Kidney (tissue), 14 donors: ENCODE data around the gene KIRREL2. TPM values are rescaled to one million over a fixed set of nuclear protein-coding genes. Genes with fewer than 3 reads are reported as not detected.

Source experiments
- DNase-seq, 5 donors: peaks; one replicate each; pipeline ENCODE4 v3.0.0-alpha.2; 2013 to 2020
- FAIRE-seq: peaks from 2 replicates; lab custom pipeline; 2012; peaks lifted over from hg19 to GRCh38; lab: Jason Lieb, UNC
- H3K27ac ChIP-seq, 2 donors: one replicate each; pipeline ENCODE4 v1.7.0; 2013; ENCODE audit warnings: low read depth in 2 of 2, low read length in 2 of 2, inconsistent platforms in 1 of 2
- H3K27me3 ChIP-seq: one replicate; pipeline ENCODE4 v1.7.1; 2013; ENCODE audit warnings: low read length, inconsistent platforms; ENCODE audit not compliant: control insufficient read depth, insufficient read depth
- H3K36me3 ChIP-seq, 3 donors: one replicate each; pipeline versions ENCODE4 v1.7.0 to v1.7.1; 2013; ENCODE audit warnings: low read length in 3 of 3, control low read depth in 1 of 3, inconsistent platforms in 1 of 3; ENCODE audit not compliant: insufficient read depth in 3 of 3, control insufficient read depth in 2 of 3
- H3K4me1 ChIP-seq, 3 donors: one replicate each; pipeline versions ENCODE4 v1.7.0 to v1.7.1; 2013; ENCODE audit warnings: low read length in 3 of 3, inconsistent platforms in 1 of 3, low read depth in 1 of 3; ENCODE audit not compliant: control insufficient read depth in 2 of 3, insufficient read depth in 2 of 3
- H3K4me3 ChIP-seq, 3 donors: one replicate each; pipeline versions ENCODE4 v1.7.0 to v1.8.1; 2013; ENCODE audit warnings: low read length in 3 of 3, control low read depth in 1 of 3, inconsistent platforms in 1 of 3
- H3K9ac ChIP-seq, 3 donors: one replicate each; pipeline versions ENCODE4 v1.7.0 to v1.7.1; 2013; ENCODE audit warnings: low read length in 3 of 3, control low read depth in 1 of 3, inconsistent platforms in 1 of 3
- H3K9me3 ChIP-seq, 3 donors: one replicate each; pipeline versions ENCODE4 v1.7.0 to v1.7.1; 2013; ENCODE audit warnings: low read length in 3 of 3, control low read depth in 1 of 3, inconsistent platforms in 1 of 3; ENCODE audit not compliant: control insufficient read depth in 2 of 3, insufficient read depth in 1 of 3
- CTCF ChIP-seq: IDR thresholded peaks from 3 replicates; pipeline ENCODE4 v1.5.1; 2012; ENCODE audit warnings: mild to moderate bottlenecking, moderate library complexity, borderline replicate concordance; ENCODE audit not compliant: insufficient read depth; ENCODE audit errors: extremely low read depth
- intact Hi-C: fragments of 100-400 bp; cut with DNase I; formaldehyde crosslinking; loops from one replicate; pipeline ENCODE4 v1.11.1; 2022
- polyA plus RNA-seq: library from polyadenylated mRNA; stranded (reverse); fragments of 350-450 nt; fragmentation: Illumina TruSeq; extraction: RNeasy Lipid Tissue Mini Kit (QIAGEN cat#74804); gene quantifications from one replicate; pipeline ENCODE4 v1.2.3, GENCODE V29; 2014; ENCODE audit warnings: low read depth, low replicate concordance; ENCODE audit not compliant: insufficient read depth
- total RNA-seq: library from RNA; stranded (reverse); fragmentation: NEBNext Ultra II Directional; extraction: Animal tissue kit (Norgen Biotek cat#: 25700); gene quantifications from one replicate; pipeline ENCODE4 v1.2.1, GENCODE V29; 2021
- donor health status: control.
- donor health status: control.
- donor health status: control.
- donor health status: control.
- donor health status: control.
- donor health status: DM: yes; HTN: yes; CAD: no.
- donor health status: Normal renal cell carcinoma (clear cell type).

The KIRREL2 gene
- total and polyA plus RNA-seq, 2 donors from 2014 or later, result 0.82 TPM; not detected in 1

GRCh38 chr19:35841961-35842595 lies 14.6 kb upstream of the KIRREL2 start:
- DNase-seq, result no peak
- H3K27me3 ChIP-seq, result peaks cover 12% of the 10 kb centered on the region
- H3K36me3 ChIP-seq, result no peaks in the 10 kb centered on the region
- no peak overlapping the region for H3K27ac ChIP-seq
- TF ChIP-seq CTCF, result no peak
- no peak for FAIRE-seq
- peaks cover 0 to 5% (median 0%) of the 10 kb centered on the region in 3 donors for H3K4me1 ChIP-seq
- H3K9ac ChIP-seq, result no peak overlapping the region
- H3K9me3 ChIP-seq, result no peaks in the 10 kb centered on the region
- no peak overlapping the region for H3K4me3 ChIP-seq
- intact Hi-C loops, result no loop called here

- FAIRE-seq, result no peak
- peaks cover 0 to 5% (median 0%) of the 10 kb centered on the region in 3 donors for H3K4me1 ChIP-seq
- H3K36me3 ChIP-seq, result no peaks in the 10 kb centered on the region
- DNase-seq, result no peak
- no peak overlapping the region for H3K9ac ChIP-seq
- intact Hi-C loops, result no loop called here
- H3K27me3 ChIP-seq, result peaks cover 12% of the 10 kb centered on the region
- H3K27ac ChIP-seq, result no peak overlapping the region
- no peak for TF ChIP-seq CTCF
- H3K9me3 ChIP-seq, result no peaks in the 10 kb centered on the region
- no peak overlapping the region for H3K4me3 ChIP-seq
These were observed 13.9 kb upstream of the KIRREL2 start for GRCh38 chr19:35842666-35843272.

- FAIRE-seq (no peak), DNase-seq (peak in 3 of 5 donors; percentile 21 to 71 (median 53))
- H3K27me3 ChIP-seq, result peaks cover 12% of the 10 kb centered on the region
- no peaks in the 10 kb centered on the region for H3K9me3 ChIP-seq
- H3K9ac ChIP-seq, result no peak overlapping the region
- intact Hi-C loops, result no loop called here
- peaks cover 0 to 5% (median 0%) of the 10 kb centered on the region in 3 donors for H3K4me1 ChIP-seq
- no peaks in the 10 kb centered on the region for H3K36me3 ChIP-seq
- H3K4me3 ChIP-seq, result no peak overlapping the region
- no peak for TF ChIP-seq CTCF
- H3K27ac ChIP-seq, result no peak overlapping the region
These were observed 12.8 kb upstream of the KIRREL2 start for GRCh38 chr19:35843676-35844481.
